ENCODE results near the gene CADM3.

- TF ChIP-seq YY1 (IDR thresholded peaks at IDR 0.05; ENCODE audit: insufficient read depth, insufficient read length) (no peak), ZNF274 (IDR thresholded peaks at IDR 0.05; ENCODE audit: low read depth, low read length) (no peak)
Measured at GRCh38 chr1:159188375-159188788, 17.0 kb downstream of the CADM3 start.

Data from NT2/D1 (cell line).